ENCODE measurements around the gene CDH22.

CDH22 gene

DNA sequence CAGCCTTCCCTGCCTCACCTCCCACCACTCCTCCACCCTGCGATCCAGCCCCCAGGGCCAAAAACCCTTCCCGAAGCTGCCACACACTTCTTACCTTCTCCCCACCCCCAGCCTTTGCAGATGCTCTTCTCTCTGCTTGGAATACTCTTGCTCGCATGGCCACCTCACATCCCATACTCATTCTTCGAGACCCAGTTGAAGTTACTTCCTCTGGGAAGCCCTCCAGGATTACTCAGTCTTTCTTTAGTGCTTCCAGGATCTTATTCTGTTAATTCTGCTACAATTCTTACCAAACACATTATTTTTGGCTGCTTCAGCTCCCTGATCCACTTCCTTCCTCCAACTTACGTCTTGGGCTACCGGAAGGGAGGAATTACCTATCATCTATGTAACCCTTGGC lies 135.8 kb downstream of the CDH22 start:
- DNase-seq (ENCODE audit: low read depth, low spot score) = no peak

DNA sequence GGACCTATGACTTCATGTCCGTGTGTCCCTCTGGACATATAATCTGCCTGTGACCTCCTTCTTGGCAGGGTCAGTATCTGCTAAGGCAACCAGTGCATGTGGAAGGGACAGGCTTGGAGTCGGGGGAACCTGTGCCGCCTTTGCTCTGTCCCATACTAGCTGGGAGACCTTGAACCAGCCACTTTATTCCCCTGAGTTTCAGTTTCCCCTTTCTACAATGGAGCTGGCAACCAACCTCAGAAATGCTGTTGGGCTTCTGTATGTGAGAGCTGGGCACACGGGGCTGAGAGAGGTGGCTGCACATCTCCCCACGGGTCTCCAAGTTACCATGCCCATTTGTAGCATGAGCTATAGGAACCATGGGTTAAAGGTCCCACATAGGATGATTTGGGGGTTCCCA lies 136.4 kb downstream of the CDH22 start:
- no peak for DNase-seq (ENCODE audit: low read depth, low spot score)

DNA sequence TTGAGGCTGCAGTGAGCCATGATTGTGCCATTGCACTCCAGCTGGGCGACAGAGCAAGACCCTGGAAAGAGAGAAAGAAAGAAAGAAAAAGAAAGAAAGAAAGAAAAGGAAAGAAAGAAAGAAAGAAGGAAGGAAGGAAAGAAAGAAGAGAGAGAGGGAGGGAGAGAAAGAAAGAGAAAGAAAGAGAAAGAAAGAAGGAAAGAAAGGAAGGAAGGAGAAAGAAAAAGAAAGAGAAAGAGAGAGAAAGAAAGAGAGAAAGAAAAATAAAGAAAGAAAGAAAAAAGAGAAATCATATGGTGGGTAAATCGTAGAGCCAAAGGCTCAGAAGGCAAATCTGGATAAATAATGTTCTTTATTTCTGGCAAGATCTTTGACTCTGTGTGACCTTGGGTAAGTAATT lies 136.8 kb downstream of the CDH22 start:
- no peak for DNase-seq (ENCODE audit: low read depth, low spot score)

DNA sequence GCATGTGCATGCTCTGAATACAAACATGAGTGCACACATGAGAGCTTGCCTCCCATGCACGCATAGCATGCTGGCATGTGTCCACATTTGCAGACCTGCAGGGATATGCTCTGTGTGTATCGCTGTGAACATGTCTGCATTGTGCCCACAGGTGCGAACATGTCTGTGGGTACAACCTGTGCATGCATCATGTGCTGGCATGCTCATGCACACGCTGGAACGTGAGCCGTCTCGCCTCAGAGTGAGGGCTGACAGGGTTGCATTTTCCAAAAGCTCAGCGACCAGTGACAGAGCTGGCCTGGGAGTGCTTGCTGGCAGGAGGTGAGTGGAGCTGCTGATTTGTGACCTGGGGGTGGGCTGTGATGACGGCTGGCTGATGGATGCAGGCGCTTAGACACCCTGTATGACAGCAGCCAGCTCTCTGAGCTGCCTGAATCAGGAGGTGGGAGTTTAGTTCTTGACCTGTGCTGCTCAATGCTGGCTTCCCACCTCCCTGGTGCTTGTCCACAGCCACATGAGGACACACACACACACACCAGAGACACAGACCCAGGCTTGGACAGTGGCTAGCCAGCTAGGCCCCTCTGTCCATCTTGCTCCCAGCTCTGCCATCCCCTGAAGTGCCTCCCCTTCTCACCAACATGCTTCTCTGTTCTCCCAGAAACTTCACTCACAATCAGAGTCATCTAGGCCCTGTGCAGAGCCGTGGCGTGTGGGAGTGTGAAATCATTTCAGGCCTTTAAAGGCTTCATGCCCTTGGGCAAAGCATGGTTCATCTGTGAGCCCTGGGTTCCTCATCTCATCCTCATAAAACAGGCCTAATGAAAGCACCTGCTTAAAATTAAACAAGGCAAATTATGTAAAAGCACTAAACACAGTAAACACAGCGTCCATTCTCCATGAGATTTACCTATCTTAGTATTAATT lies 138.8 kb downstream of the CDH22 start:
- DNase-seq (ENCODE audit: low read depth, low spot score) = no peak

DNA sequence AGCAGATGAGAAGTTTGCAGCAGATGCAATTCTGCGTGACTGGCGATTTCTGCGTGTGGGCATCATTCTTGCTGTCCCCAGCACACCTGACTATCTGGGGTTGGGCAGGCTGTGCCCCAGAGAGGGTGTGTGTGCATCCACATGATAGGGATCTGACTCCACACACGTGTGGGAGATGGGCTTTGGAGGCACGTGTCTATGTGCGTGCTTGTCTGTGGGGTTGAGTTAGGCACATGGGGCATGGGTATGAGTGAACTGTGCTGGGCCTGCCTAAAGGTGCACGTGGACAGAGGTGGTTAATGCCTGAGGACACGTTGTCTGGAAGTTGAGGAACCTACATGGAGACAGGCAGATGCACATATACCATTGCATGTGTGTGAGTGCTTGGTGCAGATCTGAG lies 139.9 kb downstream of the CDH22 start:
- no peak for DNase-seq (ENCODE audit: low read depth, low spot score)

DNA sequence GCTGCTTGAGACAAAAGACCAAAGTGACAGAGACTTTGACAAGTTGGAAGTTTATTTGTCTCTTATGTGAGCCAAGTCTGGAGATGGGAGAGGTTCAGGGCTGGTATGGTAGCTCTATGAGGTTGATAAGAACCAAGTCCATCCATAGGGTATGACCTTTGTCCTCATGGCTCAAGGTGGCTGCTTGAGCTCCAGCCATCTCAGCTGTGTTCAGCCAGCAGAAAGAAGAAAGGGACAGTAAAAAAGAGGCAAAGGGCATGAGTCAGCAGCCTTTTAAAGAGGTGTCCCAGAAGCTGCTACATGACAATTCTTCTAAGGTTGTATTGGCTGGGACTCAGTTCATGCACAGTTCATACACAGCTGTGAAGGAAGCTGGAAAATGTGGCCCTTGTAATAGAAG lies 141.2 kb downstream of the CDH22 start:
- DNase-seq (ENCODE audit: low read depth, low spot score) = no peak

DNA sequence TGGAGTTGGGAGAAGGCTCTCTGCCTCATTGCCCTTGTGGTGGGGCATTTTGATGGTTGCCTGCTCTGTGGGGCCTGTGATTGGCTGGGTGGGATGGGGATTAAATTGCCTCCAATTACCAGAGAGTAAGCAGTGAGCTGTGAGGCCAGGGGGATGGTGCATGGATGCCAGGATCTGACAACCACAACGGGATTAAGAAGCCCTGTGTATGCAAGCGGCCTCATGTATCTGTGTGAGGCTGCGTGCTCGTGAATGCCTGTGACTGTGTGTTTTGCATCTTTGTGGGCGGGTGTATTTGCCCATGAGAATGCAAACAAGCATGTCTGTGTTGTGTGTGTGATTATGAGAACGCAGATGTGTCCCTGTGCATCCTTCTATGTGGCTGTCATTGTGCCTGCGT lies 144.0 kb downstream of the CDH22 start:
- no peak for DNase-seq (ENCODE audit: low read depth, low spot score)

DNA sequence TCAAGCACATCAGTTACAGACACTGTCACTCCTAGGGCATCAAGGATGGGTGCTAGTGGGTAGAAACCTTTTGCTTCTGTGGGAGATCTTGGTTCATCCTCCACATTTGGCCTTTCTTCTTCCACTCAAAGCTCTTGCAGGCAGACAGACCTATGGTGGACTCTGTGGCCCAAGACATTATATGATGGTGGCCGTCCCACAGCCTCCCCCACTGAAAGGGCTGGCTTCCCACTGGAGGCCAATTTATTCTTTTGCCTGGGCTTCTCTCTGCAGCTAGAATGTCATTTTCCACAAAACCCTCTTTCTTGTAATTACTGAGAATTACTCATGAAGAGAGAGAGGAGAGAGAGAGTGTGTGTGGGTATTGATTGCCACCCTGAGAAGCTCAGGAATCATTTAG lies 146.4 kb downstream of the CDH22 start:
- no peak for DNase-seq (ENCODE audit: low read depth, low spot score)

DNA sequence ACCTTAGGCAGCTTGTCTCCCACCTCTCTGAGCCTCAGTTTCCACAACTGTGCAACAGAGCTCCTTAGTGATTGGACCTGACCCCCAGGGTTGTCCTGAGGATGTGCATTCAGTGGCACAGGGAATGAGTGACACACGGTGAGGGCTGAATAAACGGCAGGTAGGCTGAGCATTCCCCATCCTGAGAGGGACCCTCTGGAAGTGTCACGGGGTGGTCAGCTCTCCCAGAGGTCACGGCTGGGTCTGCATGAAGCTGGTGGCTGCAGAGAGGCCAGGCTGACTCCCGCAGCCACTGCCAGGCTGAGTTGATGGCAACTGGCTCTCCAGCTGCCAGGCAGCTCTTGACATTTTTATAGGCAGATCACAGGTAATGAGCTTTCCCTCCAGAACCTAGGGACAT lies 147.6 kb downstream of the CDH22 start:
- DNase-seq (ENCODE audit: low read depth, low spot score) = no peak

DNA sequence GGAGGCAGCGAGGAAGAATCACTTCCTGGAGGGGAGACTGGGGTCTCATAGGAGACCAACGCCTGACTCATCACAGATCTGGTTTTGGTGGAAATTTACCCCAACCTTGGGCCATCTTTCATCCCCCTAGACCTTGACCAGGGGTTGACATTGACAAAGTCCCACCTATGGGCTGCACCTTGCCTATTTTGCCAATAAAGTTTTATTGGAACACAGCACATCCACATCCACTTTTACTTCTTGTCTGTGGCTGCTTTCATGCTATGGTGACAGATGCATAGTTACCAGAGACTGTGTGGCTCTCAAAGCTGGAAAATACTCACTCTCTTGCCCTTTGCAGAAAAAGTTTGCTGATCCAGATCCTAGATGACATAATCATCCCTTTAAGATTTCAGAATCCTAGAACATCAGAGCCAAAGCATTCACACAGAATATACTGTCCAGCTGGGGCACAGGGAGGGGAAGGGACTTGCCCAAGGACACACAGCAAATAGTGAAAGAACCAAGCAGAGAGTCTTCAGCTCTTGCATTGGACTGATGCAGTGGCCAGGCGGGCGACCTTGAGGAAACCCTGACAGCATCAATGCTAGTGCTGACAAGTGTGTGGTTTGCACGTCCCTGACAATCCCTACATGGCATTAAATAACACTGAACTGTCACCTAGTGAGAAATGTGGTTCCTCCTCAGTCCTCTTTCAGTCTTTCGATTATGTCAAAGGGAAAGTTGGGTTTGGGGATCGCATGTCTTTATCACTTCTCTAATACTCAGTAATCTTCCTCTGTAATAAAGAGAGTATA lies 149.0 kb downstream of the CDH22 start:
- no peak for DNase-seq (ENCODE audit: low read depth, low spot score)

DNA sequence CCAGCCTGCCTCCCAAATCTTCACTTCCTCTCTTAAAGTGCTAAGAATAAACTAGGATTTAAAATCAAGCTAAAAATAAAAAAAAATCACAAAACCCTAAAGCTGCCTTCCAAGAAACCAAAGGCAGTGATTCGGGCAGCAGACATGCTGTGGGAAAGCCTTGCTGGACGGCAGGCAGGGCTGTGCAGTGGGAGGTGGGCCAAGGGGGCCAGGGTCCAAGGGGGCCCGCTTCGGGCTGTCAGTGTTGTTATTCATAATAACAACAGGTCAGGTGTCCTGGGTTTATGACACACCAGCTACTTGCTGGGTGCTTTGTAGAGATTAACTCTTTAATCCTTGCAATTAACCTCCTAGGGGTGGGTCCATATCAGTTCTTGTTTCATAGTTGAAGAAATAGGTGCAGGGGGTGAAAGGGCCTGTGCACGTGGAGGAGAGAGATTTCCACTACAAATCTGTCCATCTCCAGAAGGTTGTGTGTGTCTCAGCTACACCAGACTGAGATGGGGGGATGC lies 149.8 kb downstream of the CDH22 start:
- no peak for DNase-seq (ENCODE audit: low read depth, low spot score)

DNA sequence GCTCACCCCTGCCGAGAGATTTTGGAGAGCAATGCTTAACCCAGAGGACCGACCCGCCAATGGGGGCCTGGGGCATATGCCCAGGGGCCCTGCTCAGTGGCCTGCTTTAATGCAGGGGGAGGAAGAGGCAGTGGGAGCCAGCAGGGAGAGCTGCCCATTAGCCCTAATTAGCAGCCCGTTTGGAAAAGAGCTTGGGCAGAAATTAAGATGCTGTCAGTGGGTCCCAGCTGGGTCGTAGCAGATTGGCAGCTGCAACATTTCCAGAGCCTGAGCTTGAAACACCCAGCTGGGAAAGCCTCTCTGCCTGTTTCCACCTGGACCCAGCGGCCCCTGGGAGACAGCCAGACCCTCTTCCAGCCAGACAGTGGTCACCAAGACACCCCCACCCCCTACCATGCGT lies 150.7 kb downstream of the CDH22 start:
- no peak for DNase-seq (ENCODE audit: low read depth, low spot score)

DNA sequence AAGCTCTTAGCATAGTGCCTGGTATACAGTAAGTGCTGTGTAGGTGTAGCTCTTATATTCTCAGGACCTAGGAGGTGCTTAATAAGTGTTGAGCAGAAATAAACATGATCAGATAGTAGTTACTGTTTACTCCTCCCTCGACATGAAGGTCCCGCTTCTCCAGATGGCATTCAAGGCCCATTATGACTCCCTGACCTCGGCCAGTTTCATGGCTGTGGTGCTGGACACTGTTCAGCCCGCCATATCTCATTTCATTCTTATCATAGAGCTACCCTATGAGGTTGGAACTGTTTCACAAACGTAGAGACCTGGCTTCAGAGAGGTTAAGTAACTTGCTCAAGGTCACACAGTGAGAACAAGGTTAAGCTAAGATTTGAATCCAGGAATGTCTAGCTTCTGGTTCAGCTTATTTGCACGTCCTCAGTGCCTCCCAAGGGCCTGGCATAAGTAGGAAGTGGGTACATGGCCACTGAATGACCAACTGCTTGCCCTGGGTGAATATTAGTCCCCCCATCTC lies 151.2 kb downstream of the CDH22 start:
- DNase-seq (ENCODE audit: low read depth, low spot score) = no peak

DNA sequence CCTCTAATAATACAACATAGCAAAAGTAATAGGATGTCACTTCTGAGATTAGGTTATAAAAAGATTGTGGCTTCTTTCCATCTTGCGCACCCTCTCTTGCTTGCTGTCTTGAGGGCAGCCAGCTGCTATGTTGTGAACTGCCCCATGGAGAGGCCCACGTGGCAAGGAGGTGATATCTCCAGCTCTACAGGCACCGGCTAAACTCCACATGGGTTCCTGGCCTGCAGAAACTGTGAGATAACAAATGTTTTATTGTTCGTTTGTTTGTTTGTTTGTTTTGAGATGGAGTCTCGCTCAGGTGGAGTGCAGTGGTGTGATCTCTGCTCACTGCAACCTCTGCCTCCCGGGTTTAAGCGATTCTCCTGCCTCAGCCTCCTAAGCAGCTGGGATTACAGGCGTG lies 152.2 kb downstream of the CDH22 start:
- no peak for DNase-seq (ENCODE audit: low read depth, low spot score)

DNA sequence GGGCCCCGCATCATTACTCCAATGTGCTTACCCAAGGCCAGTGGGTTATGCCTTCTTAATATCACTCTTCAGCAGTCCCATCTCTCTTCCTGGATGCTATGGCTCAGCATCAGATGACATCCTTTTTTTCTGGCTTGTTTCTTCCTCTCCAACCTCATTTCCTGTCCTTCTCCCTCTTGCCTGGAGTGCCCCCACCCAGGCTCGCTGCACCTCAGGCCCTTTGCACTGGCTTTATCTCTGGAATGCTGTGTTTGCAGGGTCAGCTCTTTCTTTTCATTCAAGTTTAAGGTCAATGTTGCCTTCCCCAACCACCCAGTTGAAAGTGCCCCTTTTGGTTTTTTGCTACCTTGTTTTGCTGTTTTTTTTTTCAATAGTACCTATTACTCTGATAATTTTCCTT lies 153.5 kb downstream of the CDH22 start:
- DNase-seq (ENCODE audit: low read depth, low spot score) = no peak

DNA sequence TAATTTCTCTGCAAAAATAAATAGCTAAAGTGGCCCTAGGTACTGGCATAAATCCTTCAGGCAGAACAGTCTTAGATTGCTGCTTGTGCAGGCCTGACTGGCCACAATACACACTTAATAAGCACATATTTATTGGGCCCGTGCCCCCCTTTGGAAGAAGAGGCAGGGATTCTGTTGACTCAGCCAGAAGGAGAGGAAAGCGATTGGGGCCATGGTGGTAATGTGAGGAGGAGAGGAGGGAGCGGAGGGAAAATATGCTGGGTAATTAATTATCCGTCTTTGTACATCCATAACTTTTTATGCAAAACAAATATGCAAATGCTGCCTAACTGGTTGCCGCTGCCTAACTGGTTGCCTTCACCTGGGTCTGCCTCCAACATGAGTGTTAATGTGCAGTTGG lies 154.0 kb downstream of the CDH22 start:
- DNase-seq (ENCODE audit: low read depth, low spot score) = no peak

DNA sequence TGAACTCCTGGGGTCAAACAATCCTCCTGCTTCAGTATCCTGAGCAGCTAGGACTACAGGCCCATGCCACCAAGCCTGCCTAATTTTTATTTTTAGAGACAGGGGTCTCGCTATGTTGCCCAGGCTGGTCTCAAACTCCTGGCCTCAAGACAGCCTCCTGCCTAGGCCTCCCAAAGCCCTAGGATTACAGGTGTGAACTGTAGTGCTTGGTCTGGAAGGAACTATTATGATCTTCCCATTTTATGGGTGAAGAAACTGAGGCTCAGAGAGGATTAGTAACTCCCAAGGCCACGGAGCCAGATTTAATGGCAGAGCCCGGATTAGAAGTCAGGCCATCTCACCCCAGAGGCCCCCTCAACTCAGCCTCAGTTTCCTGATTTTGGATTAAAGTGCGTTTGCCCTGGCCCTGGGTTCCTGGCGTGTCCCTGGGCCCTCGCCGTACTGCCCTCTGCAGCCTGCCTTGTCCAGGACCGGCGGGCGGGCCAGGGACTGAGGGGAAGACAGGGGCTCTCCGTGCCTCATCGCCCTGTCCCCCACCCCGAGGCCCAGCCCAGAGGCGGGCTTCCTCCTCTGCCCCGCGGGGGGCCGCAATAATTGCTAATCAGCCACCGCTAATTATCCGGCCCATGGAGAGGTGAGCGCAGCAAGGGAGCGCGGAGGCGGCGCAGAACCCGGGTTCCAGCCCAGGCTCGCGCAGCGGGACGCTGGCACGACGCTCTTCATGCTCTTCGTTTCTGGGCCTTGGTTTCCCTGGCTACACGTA lies 155.3 kb downstream of the CDH22 start:
- no peak for DNase-seq (ENCODE audit: low read depth, low spot score)

DNA sequence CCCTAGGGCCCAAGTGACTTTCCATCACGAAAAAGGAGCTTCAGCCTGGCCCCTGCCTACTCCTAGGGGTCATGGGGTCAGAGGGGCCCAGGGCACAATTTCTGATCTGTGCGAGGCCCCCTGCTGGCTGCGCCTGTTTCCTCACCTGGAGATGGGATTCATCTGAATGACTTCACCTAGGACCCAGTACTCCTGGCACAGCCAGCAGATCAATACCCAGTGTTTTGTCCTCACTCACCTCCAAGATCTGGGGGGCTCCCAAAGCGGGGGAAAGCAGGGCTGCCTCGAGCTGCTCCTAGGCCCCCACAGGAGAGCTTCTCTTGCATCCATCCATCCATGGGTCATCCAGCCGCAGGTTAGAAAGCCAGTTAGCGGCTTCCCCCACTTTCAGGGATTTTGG lies 156.4 kb downstream of the CDH22 start:
- DNase-seq (ENCODE audit: low read depth, low spot score) = no peak

DNA sequence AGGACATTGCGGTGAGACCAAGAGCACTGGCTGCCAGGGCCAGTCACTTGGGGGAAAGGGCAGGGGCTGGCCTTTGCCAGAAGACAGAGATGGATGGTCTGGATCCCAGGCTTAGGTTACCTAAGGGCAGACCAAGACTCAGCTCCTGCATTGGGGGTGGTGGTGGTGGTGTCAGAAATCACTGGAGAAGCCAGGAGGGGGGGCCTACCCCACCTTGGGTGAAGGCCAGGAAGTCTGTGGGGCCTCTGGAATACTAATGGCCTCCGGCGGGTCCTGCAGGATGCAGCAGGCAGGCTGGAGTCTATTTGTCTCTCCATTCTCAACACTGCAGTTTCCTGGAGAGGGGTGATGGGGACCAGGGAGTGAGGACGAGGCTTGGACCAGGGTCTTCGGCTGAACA lies 157.4 kb downstream of the CDH22 start:
- DNase-seq (ENCODE audit: low read depth, low spot score) = no peak

DNA sequence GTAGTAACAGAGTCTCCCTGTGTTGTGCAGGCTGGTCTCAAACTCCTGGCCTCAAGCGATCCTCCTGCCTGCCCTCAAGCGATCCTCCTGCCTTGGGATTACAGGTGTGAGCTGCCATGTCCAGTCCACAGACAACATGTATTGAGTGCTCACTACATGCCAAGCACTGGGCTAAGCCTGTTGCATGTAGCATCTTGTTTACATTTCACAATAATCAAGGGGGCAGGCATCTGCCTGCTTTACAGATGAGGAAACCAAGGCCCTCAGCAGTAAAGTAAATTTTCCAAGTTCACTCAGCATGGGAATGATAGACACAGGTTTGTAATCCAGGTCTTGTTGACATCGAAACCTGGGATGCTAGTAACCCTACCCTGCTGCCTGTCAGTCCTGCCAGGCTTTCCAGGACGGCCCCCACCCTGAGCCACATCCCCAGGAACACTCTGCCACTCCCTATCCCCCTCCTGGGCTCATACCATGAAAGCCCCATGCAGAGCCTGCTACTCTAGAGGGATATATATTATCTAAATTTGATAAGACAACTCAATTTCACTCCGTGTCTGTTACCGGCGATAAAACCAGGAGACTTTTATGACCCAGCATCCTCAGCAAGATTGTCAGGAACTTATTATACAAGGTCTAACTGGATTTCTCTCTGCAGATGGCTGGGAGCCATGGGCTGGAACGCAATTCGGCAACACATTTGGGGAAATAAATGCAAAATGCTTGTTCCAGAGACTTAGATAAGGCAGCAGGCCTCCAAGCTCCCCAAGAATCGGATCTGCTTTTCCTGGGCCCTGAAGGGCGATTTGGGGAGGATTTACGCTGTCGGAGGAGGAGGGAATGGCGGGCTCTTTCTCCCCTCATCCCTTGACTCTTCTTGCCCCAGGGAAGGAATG lies 159.7 kb downstream of the CDH22 start:
- no peak for DNase-seq (ENCODE audit: low read depth, low spot score)

DNA sequence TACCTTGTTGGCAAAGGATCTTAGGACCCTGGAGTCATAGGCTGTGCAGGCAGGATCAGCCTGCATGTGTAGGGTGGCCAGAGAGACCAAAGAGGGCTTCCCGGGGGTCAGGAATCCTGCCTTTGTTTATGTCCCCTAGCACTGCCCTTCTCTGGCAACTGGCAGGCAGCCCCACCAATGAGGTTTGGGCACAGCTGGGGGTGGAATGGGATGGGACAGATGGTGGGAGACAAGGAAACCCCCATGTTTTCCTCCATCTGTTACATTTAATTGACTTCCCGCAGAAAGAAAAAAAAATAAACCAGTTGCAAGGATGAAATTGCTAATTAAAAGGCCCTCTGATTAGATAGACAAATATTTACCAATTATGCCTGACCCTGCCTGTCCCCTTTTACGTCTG lies 162.6 kb downstream of the CDH22 start:
- DNase-seq (ENCODE audit: low read depth, low spot score) = no peak

Measured in brain pericyte (primary cell).